EH (cell line): Measurements from ENCODE around the gene SCN8A.
A peak's percentile ranks its signal among the peaks of the same experiment; 100 is the strongest.
"Not testable (repeated sequence)": the region's sequence is repeated elsewhere in the genome, so short reads cannot be mapped to it uniquely, and the experiment has no call there.

Experiments used
- DNase-seq: peaks from one replicate; pipeline ENCODE4 v3.0.0-alpha.2; 2015; ENCODE audit warnings: low read depth

The SCN8A gene

GRCh38 chr12:51817027-51817953 lies 226.3 kb downstream of the SCN8A start:
- no peak for DNase-seq

DNA sequence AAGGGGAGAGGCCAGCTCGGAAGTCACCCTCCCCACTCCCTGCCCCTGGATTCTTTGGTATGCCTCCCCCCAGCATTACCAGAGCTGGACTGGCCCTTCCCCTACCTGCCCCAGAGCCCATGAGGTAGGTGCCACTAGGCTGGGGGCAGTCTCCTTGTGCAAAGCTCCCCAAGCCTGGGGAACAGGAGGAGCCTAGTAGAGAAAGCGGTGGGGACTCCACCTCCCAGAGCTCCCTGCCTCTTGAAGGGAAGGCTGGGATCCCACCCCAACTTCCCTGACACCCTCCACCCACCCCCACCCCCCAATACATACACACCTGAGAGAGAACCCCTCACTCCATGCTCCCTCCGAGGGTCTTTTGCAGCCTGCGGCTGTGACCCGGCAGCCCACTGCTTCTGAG lies 227.1 kb downstream of the SCN8A start:
- DNase-seq: no peak

DNA sequence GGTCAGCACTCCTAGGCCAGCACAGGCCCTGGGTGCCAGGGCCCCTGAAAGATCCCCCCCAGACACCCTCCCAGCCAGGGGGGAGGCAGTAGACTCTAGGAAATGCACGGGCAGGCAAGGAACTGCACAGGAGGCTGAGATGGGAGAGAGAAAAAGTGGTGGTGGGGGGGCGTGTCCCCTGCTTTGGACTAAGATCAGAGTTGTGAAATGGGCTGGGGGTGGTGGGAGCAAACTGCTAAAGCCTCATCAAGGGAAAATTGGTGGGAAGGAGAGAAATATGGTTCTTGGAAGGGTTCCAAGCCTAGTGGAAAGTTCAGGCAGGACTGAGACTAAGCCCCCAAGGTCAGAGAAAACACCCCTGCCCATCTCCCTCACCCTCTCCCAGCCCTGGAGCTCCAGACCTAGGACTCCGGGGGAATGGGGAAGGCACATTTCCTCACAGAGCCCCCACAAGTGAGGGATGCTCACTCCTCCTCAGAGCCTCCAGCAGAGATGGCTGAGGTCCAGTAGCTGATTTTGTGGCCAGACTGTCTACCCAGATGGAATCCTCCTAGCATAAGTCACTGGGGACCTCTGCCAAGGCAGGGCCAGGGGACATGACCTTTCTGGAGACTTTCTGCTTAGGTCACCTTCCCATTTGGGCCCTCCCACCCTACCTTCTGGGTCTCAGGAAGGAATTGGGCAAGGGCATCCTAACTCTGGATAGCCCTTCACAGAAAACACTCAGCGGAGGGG lies 227.7 kb downstream of the SCN8A start:
- peak; percentile 93 for DNase-seq

- DNase-seq: no peak
Measured at GRCh38 chr12:51819736-51820525, 228.9 kb downstream of the SCN8A start.

GRCh38 chr12:51820526-51821439 lies 229.8 kb downstream of the SCN8A start:
- no peak for DNase-seq

- no peak for DNase-seq
Measured at GRCh38 chr12:51821440-51822260, 230.6 kb downstream of the SCN8A start.

DNA sequence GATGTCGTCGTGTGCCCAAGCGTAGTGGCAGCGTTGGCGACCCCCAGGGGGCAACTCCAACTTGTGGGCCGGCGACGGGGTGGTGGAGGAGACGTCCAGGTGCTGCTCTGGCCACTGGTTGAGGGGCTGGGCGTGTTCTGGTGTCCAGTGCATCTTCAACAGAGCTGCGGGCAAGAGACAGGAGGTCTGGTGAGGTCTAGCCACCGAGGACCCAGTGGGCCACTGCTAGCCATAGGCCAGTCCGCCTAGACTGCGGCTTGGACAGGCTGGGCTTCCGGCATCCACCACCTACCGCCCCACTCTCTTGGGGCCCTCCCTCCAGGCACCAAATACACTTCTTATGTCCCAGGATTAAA lies 231.2 kb downstream of the SCN8A start:
- DNase-seq: no peak

- DNase-seq: no peak
Measured at GRCh38 chr12:51822956-51823355, 231.9 kb downstream of the SCN8A start.

DNA sequence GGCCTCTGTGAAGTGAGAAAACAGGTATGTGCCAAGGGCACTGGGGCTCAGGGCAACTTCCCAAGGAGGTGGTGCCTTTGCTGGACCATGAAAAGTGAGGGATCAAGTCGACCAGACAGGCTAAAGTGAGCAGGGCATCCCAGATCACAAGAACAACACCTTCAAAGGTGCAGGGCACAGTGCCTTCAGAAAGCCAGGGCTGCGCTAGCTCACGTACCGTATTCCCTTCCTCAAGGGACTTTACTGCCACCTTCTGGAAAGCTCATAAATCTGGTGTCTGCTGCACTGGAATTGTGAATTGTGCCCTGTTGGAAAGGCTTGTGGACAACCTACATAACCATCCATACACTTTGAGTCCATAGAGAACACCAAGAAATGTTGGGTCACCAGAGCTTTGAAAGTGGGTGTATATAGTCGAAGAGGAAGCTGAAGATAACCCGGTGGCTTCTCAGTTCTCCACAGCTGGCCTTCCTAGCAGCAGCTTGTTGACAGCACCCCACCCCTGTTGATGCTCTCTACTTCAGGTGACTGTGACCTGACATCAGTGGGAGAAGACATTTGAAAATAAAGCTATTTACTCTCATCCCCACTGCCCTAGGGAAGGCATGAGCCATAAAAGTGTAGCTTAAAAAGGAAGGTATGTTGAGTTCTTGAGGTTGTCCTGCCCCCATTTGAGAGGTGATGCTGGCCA lies 233.0 kb downstream of the SCN8A start:
- peak; percentile 76 for DNase-seq

- DNase-seq: no peak
Measured at GRCh38 chr12:51825216-51825615, 234.2 kb downstream of the SCN8A start.

DNA sequence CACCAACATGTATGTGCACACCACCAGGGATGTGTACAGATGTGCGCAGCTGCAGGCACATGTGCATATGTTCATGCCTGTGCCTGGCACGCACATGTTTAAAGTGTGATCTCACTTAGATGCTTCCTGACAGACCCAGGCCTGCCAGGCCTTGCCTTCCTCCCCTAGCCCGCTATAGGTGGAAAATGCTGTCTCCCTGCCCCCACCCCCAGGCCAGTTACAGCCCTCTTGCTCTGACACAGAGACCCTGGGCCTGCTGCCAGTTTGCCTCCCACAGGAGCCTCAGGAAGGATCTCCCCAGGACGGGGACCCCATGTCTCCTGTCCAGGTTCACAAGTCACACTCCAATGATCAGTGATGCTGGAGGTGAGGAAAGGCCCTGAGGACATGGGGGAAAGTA lies 235.8 kb downstream of the SCN8A start:
- no peak for DNase-seq

DNA sequence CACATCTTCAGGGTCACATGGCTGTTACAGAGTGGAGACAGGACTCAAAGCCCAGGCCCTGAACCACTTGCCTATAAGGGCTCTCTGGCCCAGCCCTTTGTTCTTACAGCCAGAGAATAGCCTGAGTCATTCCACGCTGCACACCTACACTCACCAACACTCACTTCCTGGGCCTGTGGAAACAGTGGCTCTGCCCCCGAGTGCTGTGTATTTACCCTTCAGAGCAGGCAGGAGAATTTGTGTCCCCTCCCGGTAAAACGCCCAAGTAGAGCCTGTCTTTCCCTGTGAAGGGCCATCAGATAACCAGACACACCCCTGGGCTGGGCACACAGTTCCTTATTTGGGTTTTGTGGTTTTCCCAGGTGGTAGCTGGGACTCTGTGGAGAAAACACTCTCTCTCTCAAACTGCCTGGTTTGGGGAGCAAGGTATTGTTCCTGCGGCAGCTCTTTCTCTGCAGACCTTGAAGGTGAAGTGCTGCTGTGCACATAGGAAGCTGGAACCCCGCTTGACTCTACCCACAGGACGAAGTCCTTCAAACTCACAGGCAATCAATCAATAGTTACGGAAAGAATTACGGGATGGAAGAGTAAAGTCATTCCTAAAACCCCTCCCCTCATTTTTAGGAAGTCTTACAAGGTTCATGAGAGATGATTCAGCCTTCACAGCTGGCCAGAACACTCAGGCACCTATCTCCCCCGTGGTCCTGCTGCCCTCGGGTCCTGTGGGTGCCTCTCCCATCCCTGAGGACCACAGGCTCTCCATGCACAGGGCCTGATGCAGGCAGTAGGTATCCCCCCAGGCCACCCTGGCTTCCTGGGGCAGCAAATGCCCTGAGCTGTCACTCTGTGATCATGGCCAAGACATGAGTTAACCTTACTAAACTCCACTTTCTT lies 237.1 kb downstream of the SCN8A start:
- peak; percentile 15 for DNase-seq

GRCh38 chr12:51829011-51829481 lies 238.0 kb downstream of the SCN8A start:
- DNase-seq: no peak

GRCh38 chr12:51829641-51830040 lies 238.6 kb downstream of the SCN8A start:
- no peak for DNase-seq

- DNase-seq: not testable (repeated sequence)
Measured at GRCh38 chr12:51831817-51832216, 240.8 kb downstream of the SCN8A start.

DNA sequence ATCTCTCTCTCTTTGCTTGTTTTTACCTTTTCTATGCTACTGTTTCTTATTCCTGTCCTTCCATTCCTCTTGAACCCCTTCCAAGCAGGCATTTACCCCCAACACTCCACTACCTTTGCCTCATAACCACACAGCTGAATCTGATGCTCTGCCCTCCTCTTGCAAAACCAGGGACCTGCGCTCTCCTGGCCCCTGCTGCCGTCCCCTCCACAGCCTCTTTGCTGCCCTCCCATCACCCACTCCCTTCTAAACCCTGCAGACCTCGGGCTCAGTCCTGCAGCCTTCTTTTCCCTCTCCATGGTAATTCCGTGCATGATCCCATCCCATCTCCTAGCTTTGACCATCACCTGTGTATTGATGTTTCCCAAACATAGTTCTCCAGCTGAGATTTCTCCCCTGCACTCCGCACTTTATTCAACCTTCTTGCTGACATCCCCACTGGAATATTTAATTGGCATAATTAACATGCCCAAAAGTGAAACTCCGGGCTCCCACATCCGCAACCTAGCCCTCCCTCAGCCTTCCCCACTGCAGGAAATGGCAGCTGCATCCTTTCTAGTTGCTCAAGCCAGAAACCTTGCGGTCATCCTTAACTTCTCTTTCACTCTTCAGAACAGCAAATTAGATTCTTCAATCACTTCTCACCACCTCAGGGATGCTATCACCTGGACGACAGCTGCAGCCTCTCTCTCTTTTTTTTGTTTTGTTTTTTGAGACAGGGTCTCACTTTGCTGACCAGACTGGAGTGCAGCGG lies 241.5 kb downstream of the SCN8A start:
- DNase-seq: no peak

DNA sequence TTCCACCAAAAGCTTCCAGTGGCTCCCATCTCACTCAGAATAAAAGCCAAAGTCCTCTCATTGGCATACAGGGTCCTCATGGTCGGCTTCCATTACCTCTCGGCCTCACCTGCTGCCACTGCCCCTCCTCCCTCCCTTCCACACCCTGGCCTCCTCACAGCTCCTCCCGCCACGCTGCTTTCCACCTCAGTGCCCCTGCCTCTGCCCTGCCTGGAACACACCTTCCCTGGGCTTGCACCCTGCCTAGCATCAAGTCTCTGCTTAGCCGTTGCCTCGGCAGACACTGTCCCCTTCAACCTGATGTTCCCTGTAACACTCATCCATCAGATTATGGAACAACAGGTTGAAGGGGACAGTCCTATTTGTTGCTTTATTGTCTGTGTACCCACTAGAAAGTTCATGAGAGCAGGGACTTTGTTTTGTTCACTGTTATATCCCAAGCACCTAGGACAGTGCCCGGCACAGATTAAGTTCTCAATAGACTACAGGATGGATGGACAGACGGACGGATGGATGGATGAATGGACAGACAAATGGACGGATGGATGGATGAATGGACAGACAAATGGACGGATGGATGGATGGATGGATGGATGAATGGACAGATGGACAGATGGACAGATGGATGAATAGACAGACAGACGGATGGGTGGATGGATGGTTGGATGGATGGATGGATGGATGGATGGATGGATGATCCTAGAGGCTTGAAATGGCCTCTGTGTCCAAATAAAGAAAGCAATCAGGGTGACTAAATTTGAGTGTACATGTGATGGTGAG lies 242.6 kb downstream of the SCN8A start:
- no peak for DNase-seq
